HG02938 (cell line): ENCODE measurements around the gene SLC16A12.
A peak's percentile ranks its signal among the peaks of the same experiment; 100 is the strongest.
"Not testable (repeated sequence)": the region's sequence is repeated elsewhere in the genome, so short reads cannot be mapped to it uniquely, and the experiment has no call there.

Experiments used
- ATAC-seq: cut with Tn5 transposase; IDR thresholded peaks from one replicate; pipeline ENCODE4 v1.9.1; 2021; ENCODE audit warnings: mild to moderate bottlenecking, moderate library complexity; ENCODE audit not compliant: unreplicated experiment

The SLC16A12 gene

DNA sequence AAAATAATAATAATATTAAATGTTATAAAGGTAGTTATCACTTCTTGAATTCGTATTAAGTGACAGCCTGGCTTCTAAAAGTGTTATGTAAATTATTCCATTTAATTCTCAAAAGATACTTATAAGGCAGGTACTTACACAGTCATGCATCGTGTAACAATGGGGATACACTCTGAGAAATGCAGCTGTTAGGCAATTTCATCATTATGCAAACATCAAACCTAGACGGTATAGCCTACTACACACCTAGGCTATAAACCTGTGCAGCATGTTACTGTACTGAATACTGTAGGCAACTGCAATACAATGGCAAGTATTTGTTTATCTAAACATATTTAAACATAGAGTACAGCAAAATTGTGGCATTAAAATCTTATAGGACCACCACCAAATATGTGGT lies 141.5 kb downstream of the SLC16A12 start:
- ATAC-seq, result no peak

DNA sequence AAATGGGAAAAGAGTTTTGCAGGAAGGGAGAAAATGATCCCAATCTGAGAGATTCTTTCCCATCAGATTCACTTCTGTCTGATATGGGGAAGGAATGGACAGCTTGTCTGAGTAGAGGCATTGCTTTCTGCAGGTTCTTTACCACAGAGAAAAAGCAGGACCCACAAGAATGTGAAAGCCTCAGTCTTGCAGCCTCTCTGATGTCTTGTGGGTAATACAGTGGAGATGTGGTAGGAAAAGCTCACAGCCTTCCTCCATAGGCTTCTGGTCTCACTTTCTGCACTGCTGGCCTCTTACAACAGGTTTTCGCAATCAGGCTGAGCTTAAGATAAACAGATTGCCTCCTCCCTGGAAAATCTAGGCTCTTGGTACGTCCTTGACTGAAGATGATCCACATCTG lies 142.4 kb downstream of the SLC16A12 start:
- no peak for ATAC-seq

GRCh38 chr10:89391907-89392756 lies 143.3 kb downstream of the SLC16A12 start, which contains the start of gene IFIT1:
TSS of gene IFIT1 (plus strand) at chr10:89392623. CDS start at chr10:89392713, 90 bp downstream.
- peak; percentile 77 for ATAC-seq

GRCh38 chr10:89391226-89391576 lies 144.2 kb downstream of the SLC16A12 start:
- ATAC-seq, result not testable (repeated sequence)

DNA sequence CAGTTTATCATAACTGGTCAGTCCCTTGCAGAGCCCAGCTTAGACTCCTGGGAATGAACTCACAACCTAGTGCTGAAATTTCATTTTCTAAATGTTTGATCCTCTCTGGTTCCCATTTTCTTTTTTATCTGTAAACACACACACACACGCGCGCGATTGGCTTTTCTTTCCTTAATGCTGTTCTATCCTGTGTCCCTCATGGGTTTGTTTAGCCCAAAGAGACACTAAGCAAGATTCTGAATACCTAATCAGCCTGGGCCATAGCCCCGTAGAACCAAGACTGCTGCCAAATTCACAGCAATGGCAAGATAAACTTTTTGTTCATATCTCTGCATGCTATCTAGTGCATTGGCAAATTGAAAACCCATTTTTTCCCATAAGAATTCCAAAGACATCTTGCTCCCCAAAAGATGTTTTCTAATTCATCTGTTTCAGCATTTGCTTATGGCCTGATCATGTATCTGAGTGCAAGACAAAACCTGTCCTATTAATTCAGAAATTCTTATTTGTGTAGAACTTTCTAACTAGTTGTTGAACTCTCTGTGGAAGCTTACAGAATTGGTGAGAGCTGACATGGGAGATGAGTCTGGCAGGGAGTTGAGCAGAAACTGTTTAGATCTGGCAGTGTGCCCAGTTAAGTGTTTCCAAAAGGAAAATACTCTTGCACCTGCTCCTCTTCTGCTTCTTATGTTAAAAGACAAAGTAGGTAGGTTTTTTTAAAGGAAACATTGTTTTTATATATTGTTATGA lies 144.7 kb downstream of the SLC16A12 start:
- ATAC-seq, result no peak

DNA sequence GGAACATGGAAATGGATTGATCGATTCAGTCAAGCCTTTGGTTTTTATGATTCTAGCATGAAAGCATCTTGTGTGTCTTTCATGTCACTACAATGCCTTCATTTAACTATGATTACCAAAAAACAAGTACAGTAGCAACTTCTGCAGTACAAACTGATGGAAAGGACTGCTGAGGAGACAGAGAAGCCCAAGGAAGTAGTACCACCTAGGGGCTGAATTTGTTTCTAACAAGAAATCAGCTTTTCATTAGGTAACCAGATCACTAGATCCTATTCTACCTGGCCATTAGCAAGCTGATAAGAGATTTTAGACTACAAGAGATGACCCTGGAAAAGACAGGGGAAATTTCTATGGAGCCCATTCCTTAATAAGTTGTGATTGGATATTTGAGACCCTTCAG lies 146.1 kb downstream of the SLC16A12 start:
- no peak for ATAC-seq

- ATAC-seq, result no peak
Observed at GRCh38 chr10:89388806-89389205, 146.6 kb downstream of the SLC16A12 start.

DNA sequence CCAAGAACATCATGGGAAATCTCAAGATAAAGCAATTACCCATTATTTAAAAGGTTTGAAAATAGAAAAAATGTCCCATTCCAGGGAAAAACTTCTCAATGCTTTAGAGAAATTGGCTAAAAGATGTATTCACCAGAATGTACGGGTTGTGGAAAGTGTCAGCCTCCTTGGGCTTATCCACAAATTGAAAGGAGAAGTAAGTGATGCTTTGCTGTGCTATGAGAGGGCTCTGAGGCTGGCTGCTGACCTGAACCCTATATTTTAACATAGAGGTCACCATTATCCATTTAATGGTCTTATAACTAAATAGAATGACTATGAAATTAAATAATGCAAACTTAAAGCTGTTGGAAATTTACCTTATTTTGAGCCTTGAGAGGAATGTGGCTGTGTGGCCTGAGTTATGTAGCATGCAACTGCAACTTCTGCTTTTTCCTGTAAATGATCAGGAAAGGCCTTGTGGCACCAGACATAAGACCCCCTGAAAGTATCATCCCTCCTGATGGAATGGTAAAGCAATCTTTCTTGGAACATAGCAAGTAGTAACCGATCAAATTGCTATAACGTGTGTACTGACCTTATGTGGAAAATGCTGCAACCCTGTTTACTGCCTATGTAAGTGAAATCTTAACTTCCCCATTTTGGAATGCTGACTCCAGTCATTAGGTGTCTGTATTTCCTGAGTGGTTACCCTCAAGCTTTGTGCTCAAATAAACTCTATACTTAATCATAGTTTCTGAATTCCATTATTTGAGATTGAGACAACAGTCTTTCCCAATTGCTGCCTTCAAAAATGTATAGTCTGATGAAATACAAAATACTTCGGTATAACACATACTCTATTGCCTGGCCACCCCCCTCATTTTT lies 150.7 kb downstream of the SLC16A12 start:
- no peak for ATAC-seq

GRCh38 chr10:89382757-89383156 lies 152.6 kb downstream of the SLC16A12 start:
- no peak for ATAC-seq
